T follicular helper cell (primary cell): ENCODE data around the gene ARL4D.
"Not testable (repeated sequence)": the region's sequence is repeated elsewhere in the genome, so short reads cannot be mapped to it uniquely, and the experiment has no call there.

Experiments used
- DNase-seq: peaks from one replicate; pipeline ENCODE4 v3.0.0-alpha.2; 2020; ENCODE audit warnings: low read depth

The ARL4D gene

DNA sequence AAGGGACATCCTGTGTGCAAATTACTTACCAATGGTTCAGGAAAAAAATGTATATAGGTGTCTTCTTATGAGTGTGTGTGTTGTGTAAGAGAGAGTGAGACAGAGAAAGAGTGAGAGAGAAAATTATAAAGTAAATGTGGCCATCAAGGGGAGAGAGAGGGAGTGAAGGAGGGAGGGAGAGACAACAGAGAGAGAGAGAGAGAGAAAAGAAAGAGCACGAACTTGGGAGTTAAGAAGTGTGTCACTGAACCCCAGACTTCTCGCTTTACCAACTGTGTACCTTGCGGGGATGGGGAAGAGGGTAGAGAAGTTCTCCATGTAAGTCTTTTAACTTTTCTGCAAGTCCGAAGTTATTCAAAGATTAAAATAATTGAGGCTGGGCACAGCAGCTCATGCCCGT is 28.8 kb upstream of the ARL4D start:
- DNase-seq = no peak

DNA sequence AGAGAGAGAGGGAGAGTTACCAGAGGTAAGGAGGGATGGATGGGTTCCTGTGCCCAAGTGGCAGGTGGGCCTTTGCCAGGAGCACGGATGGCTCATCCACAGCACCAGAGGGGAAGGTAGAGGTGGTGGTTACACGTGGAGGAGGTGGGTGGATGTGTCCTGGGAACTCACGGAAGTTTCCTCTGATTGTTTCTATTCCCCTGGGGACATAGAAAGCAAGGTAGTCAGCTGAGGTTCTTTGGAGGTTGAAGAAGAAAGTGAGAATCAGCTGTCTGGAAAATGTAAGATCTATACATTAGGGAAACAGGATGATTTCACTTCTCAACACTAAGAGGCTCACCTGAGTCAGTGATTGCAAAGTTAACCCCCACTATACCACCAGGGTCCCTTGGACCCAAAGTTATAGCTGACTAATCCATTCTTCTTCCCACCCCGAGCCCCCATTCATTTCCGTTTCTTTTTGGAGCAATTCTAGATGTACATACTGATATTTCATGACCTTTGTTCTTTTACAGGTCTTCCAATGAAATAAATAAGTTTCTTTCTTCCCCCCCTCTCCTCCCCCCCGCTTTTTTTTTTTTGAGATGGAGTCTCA is 27.5 kb upstream of the ARL4D start:
- DNase-seq = no peak

DNA sequence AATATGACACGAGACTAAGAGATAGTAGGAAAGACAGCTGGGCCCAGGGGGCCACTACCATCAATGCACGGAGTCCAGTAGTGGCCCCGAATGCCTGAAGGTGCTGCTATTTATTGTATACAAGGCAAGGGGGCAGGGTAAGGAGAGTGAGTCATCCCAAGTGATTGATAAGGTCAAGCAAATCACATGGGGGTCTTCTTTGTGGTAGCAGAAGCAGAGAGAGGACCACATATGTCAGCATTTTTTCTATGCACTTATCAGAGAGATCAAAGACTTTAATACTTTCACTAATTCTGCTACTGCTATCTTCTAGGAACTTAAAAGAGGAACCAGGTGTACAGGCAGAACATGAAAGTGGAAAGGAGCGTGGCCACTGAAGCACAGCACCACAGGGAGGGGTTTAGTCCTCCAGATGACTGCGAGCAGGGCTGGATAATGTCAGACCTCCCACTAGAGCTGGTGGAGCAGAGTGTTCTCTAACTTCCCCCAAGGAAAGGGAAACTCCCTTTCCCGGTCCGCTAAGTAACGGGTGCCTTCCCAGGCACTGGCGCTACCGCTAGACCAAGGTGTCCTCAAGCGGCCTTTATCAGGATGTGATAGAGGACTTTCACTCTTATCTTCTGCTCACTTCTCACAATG is 26.4 kb upstream of the ARL4D start:
- no peak for DNase-seq

DNA sequence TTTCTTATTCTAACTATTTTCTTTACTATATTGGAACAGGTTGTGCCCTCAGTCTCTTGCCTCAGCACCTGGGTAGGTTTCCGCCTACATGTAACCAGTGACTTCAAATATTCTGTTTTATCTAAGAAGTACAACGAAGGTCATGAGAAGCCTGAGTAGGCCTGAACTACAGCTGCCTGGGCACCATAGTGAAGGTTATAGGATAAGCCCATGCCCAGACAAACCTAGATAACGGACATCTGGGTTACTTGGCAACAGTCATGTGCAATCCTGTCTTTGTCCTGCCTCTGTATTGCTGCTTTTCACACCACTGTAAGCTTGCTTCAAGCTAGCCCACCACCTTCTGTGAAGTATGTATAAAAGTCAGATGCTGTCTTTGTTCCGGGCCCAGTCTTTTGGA is 25.4 kb upstream of the ARL4D start:
- no peak for DNase-seq

DNA sequence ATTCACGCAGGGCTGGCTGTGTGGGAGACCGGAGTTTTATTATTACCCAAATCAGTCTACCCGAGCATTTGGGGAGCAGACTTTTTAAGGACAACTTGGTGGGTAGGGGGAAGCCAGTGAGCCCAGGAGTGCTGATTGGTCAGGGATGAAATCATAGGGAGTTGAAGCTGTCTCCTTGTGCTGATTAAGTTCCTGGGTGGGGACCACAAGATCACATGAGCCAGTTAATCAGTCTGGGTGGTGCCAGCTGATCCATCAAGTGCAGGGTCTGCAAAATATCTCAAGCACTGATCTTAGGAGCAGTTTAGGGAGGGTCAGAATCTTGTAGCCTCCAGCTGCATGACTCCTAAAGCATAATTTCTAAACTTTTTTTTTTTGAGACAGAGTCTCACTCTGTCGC is 22.9 kb upstream of the ARL4D start:
- not testable (repeated sequence) for DNase-seq

DNA sequence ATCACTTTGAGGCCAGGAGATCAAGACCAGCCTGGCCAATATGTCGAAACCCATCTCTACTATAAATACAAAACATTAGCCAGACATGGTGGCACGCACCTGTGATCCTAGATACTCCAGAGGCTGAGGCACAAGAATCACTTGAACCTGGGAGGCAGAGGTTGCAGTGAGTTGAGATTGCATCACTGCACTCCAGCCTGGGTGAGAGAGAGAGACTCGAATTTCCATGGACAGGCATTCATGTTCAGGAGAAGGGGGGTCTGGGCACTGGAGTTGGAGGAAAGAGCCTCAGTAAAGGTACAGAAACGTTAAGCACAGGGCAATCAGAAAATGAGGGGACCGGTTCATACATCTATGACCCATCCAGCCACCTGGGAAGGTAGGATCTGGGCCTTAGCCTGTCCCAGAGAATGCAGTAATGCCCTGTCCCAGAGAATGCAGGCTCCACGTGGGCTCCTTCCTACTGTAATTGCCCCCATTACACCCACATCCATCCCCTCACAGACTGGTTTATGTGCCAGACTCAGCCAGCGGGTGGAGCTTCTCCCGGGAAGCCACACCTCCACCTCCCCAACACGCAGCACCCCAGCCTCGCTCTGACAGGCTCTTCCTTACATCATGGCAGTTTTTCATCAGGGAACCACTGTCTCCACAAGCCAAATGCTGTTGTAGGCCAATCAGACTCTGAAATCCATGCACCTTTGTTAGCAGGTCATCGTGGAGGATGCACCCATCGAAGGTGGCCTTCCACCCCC is 21.6 kb upstream of the ARL4D start:
- no peak for DNase-seq

DNA sequence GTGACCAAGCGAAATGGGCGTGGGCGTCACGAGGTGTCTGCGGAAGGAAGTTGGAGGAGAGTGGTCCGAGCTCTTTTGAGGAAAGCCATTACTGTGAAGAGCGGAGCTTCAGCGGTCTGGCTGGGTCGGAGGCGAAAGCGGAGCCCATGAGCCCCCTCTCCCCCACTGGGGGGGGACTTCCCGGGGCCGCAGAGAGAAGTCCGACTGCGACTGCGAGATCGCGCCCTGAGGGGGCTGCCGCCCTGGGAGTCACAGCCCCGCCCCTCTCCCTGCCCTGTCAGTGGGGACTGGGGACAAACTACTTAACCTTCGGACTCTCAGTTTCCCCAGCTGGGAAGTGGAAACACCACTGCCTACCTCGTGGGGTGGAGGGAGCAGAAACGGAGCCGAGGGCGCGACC is 20.0 kb upstream of the ARL4D start:
- no peak for DNase-seq

DNA sequence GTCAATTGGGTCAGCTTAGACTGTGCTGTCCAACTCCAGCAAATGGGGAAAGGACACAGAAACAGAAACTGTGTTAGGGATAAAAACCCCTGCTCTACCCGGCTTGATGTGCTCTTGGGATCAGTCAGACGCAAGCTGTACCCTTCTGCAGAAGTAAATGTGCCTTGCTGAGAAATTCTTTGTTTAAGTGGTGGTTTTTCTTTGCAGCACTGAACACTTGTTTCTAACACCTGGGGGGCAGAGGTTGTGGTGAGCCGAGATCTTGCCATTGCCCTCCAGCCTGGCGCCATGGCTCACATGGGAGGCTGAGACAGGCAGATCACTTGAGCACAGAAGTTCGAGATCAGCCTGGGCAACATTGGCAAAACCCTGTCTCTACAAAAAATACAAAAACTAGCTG is 18.5 kb upstream of the ARL4D start:
- DNase-seq = no peak

DNA sequence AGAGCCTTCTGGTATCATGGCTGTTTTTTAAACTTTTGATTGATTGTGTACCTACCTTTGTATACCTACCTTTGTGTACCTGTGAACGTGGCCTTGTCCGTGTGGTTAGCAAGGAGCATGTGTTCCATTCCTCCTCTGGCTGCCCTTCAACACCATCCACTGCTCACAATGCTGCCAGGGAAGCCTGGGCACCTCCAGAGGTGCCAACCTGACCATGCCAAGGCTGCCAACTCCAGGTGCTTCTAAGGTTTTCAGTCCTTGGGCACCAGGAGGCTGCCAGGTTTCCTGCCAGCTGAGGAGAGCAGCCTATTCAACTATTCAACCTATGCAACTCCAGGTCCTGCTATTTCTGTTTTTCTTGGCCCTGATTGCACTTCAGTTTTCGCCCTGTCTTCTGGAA is 17.6 kb upstream of the ARL4D start:
- no peak for DNase-seq

DNA sequence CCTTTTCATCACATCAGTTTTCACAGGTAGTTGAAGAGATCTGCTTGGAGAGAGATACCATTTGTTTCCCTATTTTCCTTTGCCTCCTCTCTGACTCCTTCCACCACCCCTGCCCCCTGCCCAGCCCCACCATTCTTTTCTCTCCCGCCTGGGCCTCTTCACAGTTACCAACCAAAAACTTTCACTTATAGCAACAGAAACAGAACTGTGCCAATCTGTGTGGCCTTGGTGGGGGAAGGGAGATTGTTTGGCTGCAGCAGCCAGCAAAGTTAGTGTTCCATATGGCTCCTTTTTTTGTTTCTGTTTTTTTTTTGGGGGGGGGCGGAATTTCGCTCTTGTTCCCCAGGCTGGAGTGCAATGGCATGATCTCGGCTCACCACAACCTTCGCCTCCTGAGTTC is 17.2 kb upstream of the ARL4D start:
- no peak for DNase-seq

DNA sequence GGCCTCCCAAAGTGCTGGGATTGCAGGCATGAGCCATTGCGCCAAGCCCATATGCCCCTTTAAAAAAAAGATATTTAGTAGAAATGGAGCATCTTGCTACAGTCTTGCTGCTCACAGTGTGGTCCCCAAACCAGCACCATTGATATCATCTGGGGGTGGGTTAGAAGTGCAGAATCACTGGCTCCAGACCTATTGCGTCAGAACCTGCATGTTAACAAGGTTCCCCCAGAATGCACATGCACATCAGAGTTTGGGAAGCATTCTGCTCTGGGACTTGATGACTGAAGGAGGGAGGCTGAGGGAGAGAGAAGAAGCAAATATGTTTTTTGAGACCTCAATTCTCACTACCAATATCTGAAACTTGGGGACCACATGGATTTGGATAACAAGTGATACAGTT is 16.0 kb upstream of the ARL4D start:
- DNase-seq = no peak

DNA sequence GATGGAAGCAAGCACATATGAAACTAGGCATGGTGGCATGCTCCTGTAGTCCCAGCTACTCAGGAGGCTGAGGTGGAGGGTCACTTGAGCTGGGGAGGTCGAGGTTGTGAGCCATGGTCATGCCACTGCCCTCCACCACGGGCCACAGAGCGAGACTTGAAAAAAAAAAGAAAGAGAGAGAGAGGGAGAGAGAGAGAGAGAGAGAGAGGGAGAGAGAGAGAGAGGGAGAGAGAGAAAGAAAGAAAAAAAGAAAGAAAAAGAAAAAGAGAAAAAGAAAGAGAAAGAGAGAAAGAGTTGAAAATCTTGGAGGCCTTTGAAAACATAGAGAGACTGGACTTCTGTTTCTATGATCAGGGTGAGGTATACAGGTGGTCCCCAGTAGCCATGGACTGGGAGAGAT is 15.4 kb upstream of the ARL4D start:
- no peak for DNase-seq

DNA sequence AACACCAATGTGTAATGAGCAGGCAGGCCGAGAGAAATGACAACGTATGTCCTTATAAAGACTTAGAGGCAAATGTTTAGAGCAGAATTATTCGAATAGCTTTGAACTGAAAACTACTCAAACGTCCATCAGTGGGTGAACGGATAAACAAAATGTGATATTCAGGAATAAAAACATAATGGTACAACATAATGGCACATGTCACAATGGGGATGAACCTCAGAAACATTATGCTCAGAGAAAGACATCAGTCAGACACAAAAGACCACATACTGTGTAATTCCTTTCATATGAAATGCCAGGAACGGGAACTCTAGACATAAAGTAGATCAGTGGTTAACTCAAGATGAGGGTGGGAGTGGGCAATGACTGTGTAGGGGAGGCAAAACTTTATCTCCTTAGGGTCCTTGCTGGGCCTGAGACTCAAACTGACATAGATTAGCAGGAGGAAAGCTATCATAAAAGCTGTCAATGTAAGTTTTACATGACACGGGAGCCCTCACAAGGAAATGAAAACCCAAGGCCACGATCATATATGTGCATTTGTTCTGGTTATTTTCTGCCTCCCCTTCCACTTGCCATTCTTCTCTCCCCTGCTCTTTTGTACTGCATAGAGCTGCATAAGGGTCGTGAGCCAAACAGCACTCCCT is 14.8 kb upstream of the ARL4D start:
- no peak for DNase-seq

DNA sequence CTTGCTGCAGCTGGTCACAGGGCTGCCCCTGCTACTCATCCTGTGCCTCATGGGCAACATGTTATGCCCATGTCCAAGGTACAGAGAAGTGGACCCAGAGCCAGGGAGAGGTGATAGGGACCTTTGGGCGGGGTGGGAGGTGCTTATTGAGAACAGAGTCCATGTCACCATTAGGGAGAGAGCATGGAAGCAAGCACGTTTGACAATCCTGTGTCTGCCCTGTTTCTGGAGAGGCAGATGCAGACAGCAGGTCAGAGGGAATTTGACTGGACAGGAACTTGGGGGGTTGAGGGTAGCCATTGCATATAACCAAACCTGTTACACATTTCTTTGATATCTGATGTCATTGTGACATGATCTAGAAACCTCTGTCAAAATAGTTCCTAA is 14.3 kb upstream of the ARL4D start:
- DNase-seq = no peak

DNA sequence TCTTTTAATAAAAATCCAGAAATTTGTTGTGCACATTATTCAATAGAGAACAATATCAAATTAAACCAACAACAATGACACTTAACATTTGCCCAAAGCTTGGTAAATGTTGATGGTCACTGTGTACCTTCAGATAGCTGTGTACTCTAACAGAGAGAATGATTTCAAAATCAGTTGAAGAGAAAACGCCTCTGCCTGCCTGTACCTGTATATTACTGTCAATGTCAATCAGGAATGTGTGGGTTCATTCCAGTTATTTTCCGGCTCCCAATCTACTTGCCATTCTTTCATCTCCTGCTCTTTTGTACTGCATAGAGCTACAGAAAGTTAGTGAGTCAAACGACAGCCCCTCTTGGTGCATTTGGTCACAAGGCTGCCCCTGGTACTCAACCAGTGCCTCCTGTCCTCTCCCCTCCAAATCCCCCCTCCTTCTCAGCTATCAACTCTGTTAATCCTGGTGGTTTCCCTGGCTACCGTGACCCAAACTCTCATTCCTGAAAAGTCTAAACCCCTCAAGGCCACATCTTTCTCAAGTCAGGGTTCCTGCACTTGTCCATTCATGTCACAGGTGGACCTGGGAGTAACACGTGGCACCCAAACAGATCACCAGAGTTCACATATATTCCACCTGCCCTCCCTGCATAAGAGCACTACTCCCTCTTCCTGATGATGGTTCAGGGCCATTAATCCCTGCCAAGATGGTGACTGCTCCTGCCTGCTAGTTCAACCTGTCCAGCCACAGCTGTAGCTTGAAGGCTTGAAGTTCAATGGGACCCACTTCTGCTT is 13.6 kb upstream of the ARL4D start:
- no peak for DNase-seq

DNA sequence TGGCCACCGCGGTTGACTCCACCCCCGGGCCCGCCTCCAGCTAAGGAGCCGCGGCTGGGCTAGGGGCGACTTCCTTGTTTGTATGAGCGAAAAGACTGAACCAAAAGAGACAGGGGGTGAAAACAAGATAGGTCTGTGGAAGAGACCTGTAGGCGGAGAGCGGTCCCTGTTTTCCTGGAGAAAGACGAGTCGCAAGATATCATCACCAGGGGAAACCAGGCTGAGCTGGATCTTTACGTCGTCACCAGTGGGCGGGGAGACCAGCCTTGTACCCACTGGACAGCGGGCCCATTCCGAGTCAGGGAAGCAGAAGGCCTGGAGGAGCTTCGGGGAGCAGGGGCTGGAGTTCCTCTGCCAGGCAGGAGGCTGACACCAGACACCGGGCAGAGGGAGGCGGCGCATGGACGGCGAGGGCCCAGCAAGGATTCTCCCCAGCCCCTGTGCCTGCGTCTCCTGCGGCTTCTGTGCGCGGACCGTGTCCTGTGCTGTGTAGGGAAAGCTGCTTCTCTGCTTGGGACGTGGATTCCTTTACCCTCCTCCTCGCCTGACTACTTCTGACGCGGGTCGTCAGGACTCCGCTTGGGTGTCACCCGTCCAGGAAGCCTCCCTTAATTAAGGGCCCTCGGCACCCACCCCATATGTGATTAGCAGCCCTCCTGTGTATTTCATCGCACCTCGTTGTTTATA is 10.3 kb upstream of the ARL4D start:
- peak; percentile 88 for DNase-seq

DNA sequence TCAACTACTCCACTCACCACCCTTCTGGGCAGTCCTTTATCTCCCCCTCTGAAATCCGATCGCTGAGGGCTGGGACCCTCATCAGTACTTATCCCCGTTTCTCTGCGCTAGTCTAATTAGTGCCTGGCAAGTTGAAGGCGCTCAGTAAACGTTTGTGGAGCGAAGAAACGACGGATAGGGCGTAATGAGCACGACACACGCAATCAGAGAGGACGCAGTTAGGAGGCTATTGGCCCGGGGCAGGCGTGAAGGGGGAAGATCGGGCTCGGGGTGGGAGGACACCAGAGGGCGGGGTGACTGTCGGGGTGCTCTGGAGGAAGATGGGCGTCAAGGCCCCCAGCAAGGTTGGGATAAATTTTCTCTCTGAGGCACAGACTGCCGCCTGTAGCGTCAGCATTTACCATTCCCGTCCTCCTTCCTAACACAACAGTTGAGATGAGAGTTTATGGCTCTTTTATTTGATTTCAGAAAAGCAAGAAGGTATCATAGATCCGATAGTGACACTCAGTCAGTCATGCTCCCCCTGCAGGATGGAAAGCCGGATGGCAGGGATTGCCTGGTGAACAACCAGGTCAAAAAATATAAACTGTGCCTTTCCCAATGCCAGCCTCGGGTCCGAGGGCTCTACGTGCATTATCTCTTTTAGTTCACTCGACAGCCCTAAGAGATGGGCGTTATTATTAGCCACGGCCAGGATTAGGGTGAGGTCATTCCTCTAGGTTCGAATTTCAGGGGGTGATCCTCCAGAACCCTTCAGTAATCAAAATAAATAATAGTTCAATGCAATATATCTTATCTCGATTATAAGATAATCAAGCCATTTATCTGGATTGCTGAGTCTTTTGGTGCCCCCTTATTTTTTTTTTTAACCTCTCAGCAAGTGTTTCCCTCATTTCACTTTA is 9.5 kb upstream of the ARL4D start:
- DNase-seq = peak; percentile 80

DNA sequence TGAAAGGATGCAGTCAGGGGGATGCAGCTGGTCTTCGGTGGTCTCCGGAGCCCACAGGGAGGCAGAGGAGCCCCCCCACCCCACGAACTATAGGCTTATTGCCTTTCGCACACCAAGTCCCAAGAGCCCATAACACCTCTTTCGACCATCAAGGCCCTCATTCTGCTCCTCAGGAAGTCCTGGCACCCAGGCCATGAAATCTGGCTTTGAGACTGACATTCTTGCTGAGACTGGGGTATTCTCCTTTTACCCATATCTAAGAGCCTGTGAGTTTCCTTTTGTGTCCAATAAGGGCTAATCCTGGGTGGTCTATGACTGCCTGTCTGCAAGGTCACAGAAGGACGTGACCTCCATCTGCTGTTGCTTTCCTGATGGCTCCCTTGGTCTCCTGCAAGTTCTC is 6.4 kb upstream of the ARL4D start:
- no peak for DNase-seq

DNA sequence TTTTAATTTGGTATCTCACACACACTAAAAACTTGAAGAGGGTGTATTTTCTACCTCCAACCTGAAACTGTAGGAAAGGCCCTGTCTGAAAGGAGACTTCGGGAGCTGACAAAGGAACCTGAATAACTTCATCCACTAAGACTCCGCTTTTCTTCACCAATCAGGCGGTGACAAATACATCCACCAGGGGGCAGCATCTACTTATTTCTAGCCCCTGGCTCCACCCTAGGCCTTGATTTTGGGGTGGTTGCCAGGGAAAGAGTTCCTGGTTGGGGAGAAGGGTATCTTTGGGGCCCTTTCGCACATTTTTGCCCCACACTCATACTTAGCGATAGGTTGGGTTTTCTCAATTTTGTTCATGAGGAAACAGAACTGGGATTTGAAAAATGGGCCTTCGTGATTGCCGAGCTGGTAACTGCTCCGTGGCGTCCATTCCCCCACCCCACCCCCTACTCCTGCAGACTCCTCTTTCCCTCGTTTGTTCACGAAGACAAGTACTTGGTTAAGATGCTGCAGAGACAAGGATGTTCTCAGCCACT is 4.8 kb upstream of the ARL4D start:
- peak; percentile 83 for DNase-seq

DNA sequence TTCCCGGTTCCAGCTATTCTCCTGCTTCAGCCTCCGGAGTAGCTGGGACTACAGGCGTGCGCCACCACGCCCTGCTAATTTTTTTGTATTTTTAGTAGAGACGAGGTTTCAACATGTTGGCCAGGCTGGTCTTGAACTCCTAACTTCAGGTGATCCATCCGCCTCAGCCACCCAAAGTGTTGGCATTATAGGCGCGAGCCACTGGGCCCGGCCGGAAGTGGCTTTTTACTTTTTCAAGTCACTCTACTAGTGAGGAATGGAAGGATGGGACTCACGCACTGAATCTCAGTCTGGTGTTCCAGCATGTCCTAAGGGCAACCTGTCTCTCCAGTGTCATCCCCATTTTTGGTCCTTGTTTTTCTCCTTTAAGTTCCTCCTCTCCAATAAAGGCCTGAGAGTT is 4.1 kb upstream of the ARL4D start:
- not testable (repeated sequence) for DNase-seq
